Dendritic cell treated with granulocyte-macrophage colony-stimulating factor and Interleukin-4, amounts not matched to agents 40 ng/mL and 50 ng/mL, for 4 days (primary cell): ENCODE results near the gene CSNK1G2.

Experiments used
- H3K27ac Mint-ChIP-seq: one replicate; pipeline ENCODE4 v1.8.0; 2022; ENCODE audit warnings: mild to moderate bottlenecking, mixed read lengths
- H3K27me3 Mint-ChIP-seq: one replicate; pipeline ENCODE4 v1.8.0; 2022; ENCODE audit warnings: mild to moderate bottlenecking, mixed read lengths
- H3K36me3 Mint-ChIP-seq: one replicate; pipeline ENCODE4 v1.8.0; 2022; ENCODE audit warnings: low read depth, mixed read lengths
- H3K4me1 Mint-ChIP-seq: one replicate; pipeline ENCODE4 v1.8.0; 2022; ENCODE audit warnings: low read depth, mixed read lengths
- H3K4me3 Mint-ChIP-seq: one replicate; pipeline ENCODE4 v1.8.0; 2022; ENCODE audit warnings: mild to moderate bottlenecking, moderate library complexity, mixed read lengths
- H3K9me3 Mint-ChIP-seq: one replicate; pipeline ENCODE4 v1.8.0; 2022; ENCODE audit warnings: mixed read lengths
- intact Hi-C: fragments of 100-400 bp; cut with micrococcal nuclease; formaldehyde crosslinking; loops from one replicate; pipeline ENCODE4 v1.15.0; 2022

Gene CSNK1G2

GRCh38 chr19:1989513-1990229 is 48.7 kb downstream of the CSNK1G2 start:
- Mint-ChIP-seq H3K4me3 (no peak overlapping the region), H3K9me3 (no peaks in the 10 kb centered on the region), H3K4me1 (no peaks in the 10 kb centered on the region), H3K27ac (no peak overlapping the region), H3K27me3 (no peaks in the 10 kb centered on the region), H3K36me3 (peaks cover 80% of the 10 kb centered on the region)
- intact Hi-C loops: no loop called here

DNA sequence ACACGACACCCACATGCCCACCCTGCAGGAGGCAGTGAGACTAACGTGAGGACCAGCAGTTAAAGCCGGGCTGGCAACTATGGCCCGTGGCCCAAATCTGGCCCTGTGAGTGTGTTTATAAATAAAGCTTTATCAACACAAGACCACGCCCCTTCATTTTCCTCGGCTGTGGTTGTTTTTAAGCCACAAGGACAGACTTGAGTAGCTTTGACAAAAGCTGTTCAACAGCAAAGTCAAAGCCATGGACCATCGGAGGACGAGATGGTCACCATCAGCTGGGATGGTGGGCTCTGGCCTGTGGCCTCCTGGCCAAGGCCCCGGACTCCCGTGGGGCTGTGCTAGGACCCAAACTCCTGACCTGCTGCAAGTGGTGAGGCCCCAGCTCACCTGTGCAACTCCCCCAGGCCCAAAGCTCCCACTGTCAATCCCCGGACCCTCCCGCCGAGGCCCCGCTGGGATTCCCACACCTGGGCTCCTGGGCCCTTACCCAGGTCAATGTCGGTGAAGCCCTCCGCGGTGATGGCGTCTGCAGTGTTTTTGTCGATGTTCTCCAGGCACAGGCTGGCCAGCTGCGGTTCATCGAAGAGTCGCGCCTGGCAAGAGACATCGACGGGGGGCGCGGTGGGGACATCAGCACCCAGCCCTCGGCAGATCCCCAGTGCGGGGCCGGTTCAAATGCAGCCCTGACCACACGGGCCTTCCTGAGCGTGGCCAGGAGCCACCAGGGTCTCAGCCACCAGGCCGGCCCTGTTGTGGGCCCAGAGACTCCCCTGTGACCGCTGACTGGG is 49.5 kb downstream of the CSNK1G2 start:
- Mint-ChIP-seq H3K27ac (no peak overlapping the region), H3K36me3 (peaks cover 76% of the 10 kb centered on the region), H3K27me3 (no peaks in the 10 kb centered on the region), H3K9me3 (no peaks in the 10 kb centered on the region), H3K4me3 (no peak overlapping the region), H3K4me1 (no peaks in the 10 kb centered on the region)
- intact Hi-C loops: no loop called here

- no peaks in the 10 kb centered on the region for H3K4me1 Mint-ChIP-seq
- no peak overlapping the region for H3K4me3 Mint-ChIP-seq
- no peak overlapping the region for H3K27ac Mint-ChIP-seq
- H3K27me3 Mint-ChIP-seq: no peaks in the 10 kb centered on the region
- intact Hi-C loops: no loop called here
- no peaks in the 10 kb centered on the region for H3K9me3 Mint-ChIP-seq
- peaks cover 76% of the 10 kb centered on the region for H3K36me3 Mint-ChIP-seq
Measured at GRCh38 chr19:1991018-1991913, 50.3 kb downstream of the CSNK1G2 start.

GRCh38 chr19:1992759-1993260 is 51.8 kb downstream of the CSNK1G2 start:
- no peaks in the 10 kb centered on the region for H3K4me1 Mint-ChIP-seq
- H3K27ac Mint-ChIP-seq: no peak overlapping the region
- no peaks in the 10 kb centered on the region for H3K27me3 Mint-ChIP-seq
- intact Hi-C loops: no loop called here
- H3K4me3 Mint-ChIP-seq: no peak overlapping the region
- no peaks in the 10 kb centered on the region for H3K9me3 Mint-ChIP-seq
- H3K36me3 Mint-ChIP-seq: peaks cover 76% of the 10 kb centered on the region

GRCh38 chr19:1997353-1998233 is 56.6 kb downstream of the CSNK1G2 start:
- intact Hi-C loops: no loop called here
- Mint-ChIP-seq H3K27ac (no peak overlapping the region), H3K36me3 (peaks cover 75% of the 10 kb centered on the region), H3K4me1 (peaks cover 8% of the 10 kb centered on the region), H3K9me3 (no peaks in the 10 kb centered on the region), H3K27me3 (peaks cover 1% of the 10 kb centered on the region), H3K4me3 (no peak overlapping the region)

- Mint-ChIP-seq H3K27me3 (peaks cover 1% of the 10 kb centered on the region), H3K36me3 (peaks cover 82% of the 10 kb centered on the region), H3K9me3 (no peaks in the 10 kb centered on the region), H3K4me1 (peaks cover 8% of the 10 kb centered on the region), H3K4me3 (peak overlapping the region; percentile 33), H3K27ac (peak overlapping the region; percentile 63)
- intact Hi-C loops: no loop called here
Measured at GRCh38 chr19:1998712-1999708, 58.0 kb downstream of the CSNK1G2 start.

GRCh38 chr19:1999856-2000515 is 59.0 kb downstream of the CSNK1G2 start:
- H3K36me3 Mint-ChIP-seq: peaks cover 85% of the 10 kb centered on the region
- H3K27ac Mint-ChIP-seq: no peak overlapping the region
- peaks cover 1% of the 10 kb centered on the region for H3K27me3 Mint-ChIP-seq
- H3K9me3 Mint-ChIP-seq: no peaks in the 10 kb centered on the region
- intact Hi-C loops: no loop called here
- peaks cover 8% of the 10 kb centered on the region for H3K4me1 Mint-ChIP-seq
- no peak overlapping the region for H3K4me3 Mint-ChIP-seq

DNA sequence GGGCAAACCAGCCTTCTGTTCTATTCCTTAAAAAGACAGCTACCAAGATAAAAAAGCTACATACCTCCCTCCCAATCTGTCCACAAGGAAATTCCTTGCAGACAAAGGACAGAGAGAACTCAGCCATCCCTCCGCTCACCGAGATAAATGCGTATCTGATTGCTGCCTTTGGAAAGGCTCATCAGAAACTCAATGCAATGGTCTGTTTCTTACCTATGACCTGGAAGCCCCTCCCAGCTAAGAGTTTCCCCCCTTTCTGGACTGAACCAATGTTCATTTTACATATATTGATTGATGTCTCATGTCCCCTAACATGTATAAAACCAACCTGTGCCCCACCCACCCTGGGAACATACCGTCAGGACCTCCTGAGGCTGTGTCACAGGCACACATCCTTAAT is 62.9 kb downstream of the CSNK1G2 start:
- Mint-ChIP-seq H3K27ac (no peak overlapping the region), H3K27me3 (peaks cover 1% of the 10 kb centered on the region), H3K4me1 (peaks cover 8% of the 10 kb centered on the region), H3K9me3 (no peaks in the 10 kb centered on the region), H3K4me3 (no peak overlapping the region), H3K36me3 (peaks cover 51% of the 10 kb centered on the region)
- intact Hi-C loops: no loop called here

DNA sequence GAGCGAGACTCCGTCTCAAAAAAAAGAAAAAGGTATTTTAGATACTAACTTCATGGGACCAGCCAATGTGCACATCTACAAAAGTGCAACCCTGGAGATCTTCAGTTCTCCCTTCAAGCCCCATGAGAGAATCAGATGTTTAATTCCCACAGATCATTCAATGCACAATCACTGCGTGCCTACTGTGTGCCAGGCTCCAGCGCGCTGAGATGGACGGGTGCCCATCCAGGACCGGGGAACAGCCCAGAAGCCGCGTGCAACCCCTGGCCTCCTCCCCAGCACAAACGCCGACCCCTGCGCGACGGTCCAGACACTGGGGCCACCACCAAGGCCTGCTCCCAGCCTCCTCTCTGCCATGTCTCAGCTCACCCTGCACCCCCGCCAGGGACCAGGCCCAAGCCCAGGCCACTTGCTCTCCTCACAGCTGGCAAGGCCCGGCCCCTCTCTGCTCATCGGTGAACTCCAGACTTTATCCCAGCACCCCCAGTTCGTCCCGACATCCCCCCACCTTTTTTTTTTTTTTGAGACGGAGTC is 69.2 kb downstream of the CSNK1G2 start:
- peaks cover 24% of the 10 kb centered on the region for H3K4me1 Mint-ChIP-seq
- H3K27ac Mint-ChIP-seq: no peak overlapping the region
- H3K36me3 Mint-ChIP-seq: peaks cover 20% of the 10 kb centered on the region
- intact Hi-C loops: loop anchor here (10.0 kb wide), 1 partner anchor 125 kb away; the partner anchor contains the start of gene ABHD17A
- no peaks in the 10 kb centered on the region for H3K9me3 Mint-ChIP-seq
- H3K4me3 Mint-ChIP-seq: no peak overlapping the region
- no peaks in the 10 kb centered on the region for H3K27me3 Mint-ChIP-seq

DNA sequence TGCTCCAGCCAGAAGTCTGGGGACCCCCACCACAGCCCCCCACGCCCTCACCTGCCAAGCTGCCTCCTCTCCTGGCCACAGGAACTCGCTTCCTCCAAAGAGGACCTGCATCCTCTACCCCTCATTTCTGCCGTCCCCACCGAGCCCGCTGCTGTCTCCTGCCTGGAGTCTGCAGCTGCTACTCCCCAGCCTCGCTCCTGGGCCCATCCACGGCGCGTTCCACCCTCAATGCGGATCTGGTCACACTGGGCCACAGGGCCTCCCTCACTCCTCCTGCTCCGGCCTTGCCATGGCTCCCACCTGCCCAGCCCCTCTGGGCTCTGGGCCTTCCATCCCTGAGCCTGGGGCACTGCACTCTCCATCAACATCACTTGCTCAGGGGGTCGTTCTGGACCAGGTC is 70.2 kb downstream of the CSNK1G2 start:
- no peak overlapping the region for H3K4me3 Mint-ChIP-seq
- H3K4me1 Mint-ChIP-seq: peaks cover 27% of the 10 kb centered on the region
- intact Hi-C loops: loop anchor here (10.0 kb wide), 1 partner anchor 126 kb away; the partner anchor contains the start of gene ABHD17A
- no peaks in the 10 kb centered on the region for H3K9me3 Mint-ChIP-seq
- no peaks in the 10 kb centered on the region for H3K27me3 Mint-ChIP-seq
- peaks cover 20% of the 10 kb centered on the region for H3K36me3 Mint-ChIP-seq
- H3K27ac Mint-ChIP-seq: peak overlapping the region; percentile 1

- intact Hi-C loops: loop anchor here (10.0 kb wide), 1 partner anchor 128 kb away; the partner anchor contains the start of gene ABHD17A
- no peaks in the 10 kb centered on the region for H3K27me3 Mint-ChIP-seq
- H3K4me1 Mint-ChIP-seq: peaks cover 41% of the 10 kb centered on the region
- no peaks in the 10 kb centered on the region for H3K9me3 Mint-ChIP-seq
- no peak overlapping the region for H3K27ac Mint-ChIP-seq
- no peak overlapping the region for H3K4me3 Mint-ChIP-seq
- H3K36me3 Mint-ChIP-seq: peaks cover 20% of the 10 kb centered on the region
Measured at GRCh38 chr19:2012941-2013682, 72.1 kb downstream of the CSNK1G2 start.
